ENCODE data around the gene ARMC6.
"Not testable (repeated sequence)": the region's sequence is repeated elsewhere in the genome, so short reads cannot be mapped to it uniquely, and the experiment has no call there.

Gene ARMC6

GRCh38 chr19:19083413-19084178 is 50.2 kb downstream of the ARMC6 start:
- no peak overlapping the region for H3K27ac ChIP-seq (ENCODE audit: low read length)
- H3K9ac ChIP-seq (ENCODE audit: low read length): no peak overlapping the region

GRCh38 chr19:19087676-19088075 is 54.3 kb downstream of the ARMC6 start:
- peaks cover 14% of the 10 kb centered on the region for H3K4me1 ChIP-seq (ENCODE audit: control insufficient read depth, low read depth, low read length)
- H3K27ac ChIP-seq (ENCODE audit: low read length): no peak overlapping the region
- H3K27me3 ChIP-seq (ENCODE audit: control insufficient read depth, insufficient read depth, low read length): no peaks in the 10 kb centered on the region
- H3K36me3 ChIP-seq (ENCODE audit: control insufficient read depth, low read depth, low read length): no peaks in the 10 kb centered on the region
- no peaks in the 10 kb centered on the region for H3K9me3 ChIP-seq (ENCODE audit: control insufficient read depth, low read depth, low read length)
- no peak overlapping the region for H3K9ac ChIP-seq (ENCODE audit: low read length)
- no peak overlapping the region for H3K4me3 ChIP-seq (ENCODE audit: low read length)

More at GRCh38 chr19:19083413-19084178, 50.2 kb downstream of the ARMC6 start:
- H3K9me3 ChIP-seq (ENCODE audit: control insufficient read depth, low read depth, low read length): no peaks in the 10 kb centered on the region
- no peak overlapping the region for H3K4me3 ChIP-seq (ENCODE audit: low read length)
- peaks cover 19% of the 10 kb centered on the region for H3K27me3 ChIP-seq (ENCODE audit: control insufficient read depth, insufficient read depth, low read length)
- no peaks in the 10 kb centered on the region for H3K36me3 ChIP-seq (ENCODE audit: control insufficient read depth, low read depth, low read length)
- H3K4me1 ChIP-seq (ENCODE audit: control insufficient read depth, low read depth, low read length): no peaks in the 10 kb centered on the region

- no peak overlapping the region for H3K27ac ChIP-seq (ENCODE audit: low read length)
- H3K9ac ChIP-seq (ENCODE audit: low read length): no peak overlapping the region
Observed at GRCh38 chr19:19094513-19094912, 61.1 kb downstream of the ARMC6 start.

GRCh38 chr19:19095691-19096090 is 62.3 kb downstream of the ARMC6 start:
- Histone ChIP-seq H3K9ac (ENCODE audit: low read length) (no peak overlapping the region), H3K4me3 (ENCODE audit: low read length) (no peak overlapping the region), H3K36me3 (ENCODE audit: control insufficient read depth, low read depth, low read length) (no peaks in the 10 kb centered on the region), H3K4me1 (ENCODE audit: control insufficient read depth, low read depth, low read length) (peaks cover 3% of the 10 kb centered on the region), H3K27ac (ENCODE audit: low read length) (no peak overlapping the region), H3K27me3 (ENCODE audit: control insufficient read depth, insufficient read depth, low read length) (no peaks in the 10 kb centered on the region), H3K9me3 (ENCODE audit: control insufficient read depth, low read depth, low read length) (no peaks in the 10 kb centered on the region)

More at GRCh38 chr19:19094513-19094912, 61.1 kb downstream of the ARMC6 start:
- Histone ChIP-seq H3K27me3 (ENCODE audit: control insufficient read depth, insufficient read depth, low read length) (no peaks in the 10 kb centered on the region), H3K4me1 (ENCODE audit: control insufficient read depth, low read depth, low read length) (peaks cover 14% of the 10 kb centered on the region), H3K9me3 (ENCODE audit: control insufficient read depth, low read depth, low read length) (no peaks in the 10 kb centered on the region), H3K4me3 (ENCODE audit: low read length) (no peak overlapping the region), H3K36me3 (ENCODE audit: control insufficient read depth, low read depth, low read length) (no peaks in the 10 kb centered on the region)

GRCh38 chr19:19096641-19097627 is 63.5 kb downstream of the ARMC6 start:
- no peaks in the 10 kb centered on the region for H3K4me1 ChIP-seq (ENCODE audit: control insufficient read depth, low read depth, low read length)
- H3K27ac ChIP-seq (ENCODE audit: low read length): no peak overlapping the region
- no peaks in the 10 kb centered on the region for H3K36me3 ChIP-seq (ENCODE audit: control insufficient read depth, low read depth, low read length)
- no peaks in the 10 kb centered on the region for H3K27me3 ChIP-seq (ENCODE audit: control insufficient read depth, insufficient read depth, low read length)
- no peak overlapping the region for H3K9ac ChIP-seq (ENCODE audit: low read length)
- H3K9me3 ChIP-seq (ENCODE audit: control insufficient read depth, low read depth, low read length): no peaks in the 10 kb centered on the region
- no peak overlapping the region for H3K4me3 ChIP-seq (ENCODE audit: low read length)

DNA sequence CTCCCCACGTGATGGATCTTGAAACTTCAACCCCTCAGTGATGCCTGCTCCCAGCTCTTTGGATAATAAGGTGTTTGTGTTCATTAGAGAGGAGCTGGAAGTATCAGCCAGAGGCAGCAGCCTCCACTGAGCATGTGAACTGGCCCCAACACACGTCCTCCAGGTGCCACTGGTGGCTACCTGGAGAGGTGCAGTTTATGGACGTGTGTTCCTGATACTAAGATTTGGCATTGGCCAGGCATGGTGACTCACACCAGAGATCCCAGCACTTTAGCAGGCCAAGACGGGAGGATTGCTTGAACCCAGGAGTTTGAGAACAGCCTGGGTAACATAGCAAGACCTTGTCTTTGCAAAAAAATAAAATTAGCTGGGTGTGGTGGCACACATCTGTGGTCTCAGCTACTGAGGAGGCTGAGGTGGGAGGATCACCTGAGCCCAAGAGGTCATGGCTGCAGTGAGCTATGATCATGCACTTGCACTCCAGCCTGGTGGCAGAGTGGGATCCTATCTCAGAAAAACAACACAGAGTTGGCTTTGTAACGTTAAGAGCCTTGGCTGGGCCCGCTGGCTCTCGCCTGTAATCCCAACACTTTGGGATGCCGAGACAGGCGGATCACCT is 64.8 kb downstream of the ARMC6 start:
- no peaks in the 10 kb centered on the region for H3K36me3 ChIP-seq (ENCODE audit: control insufficient read depth, low read depth, low read length)
- H3K27me3 ChIP-seq (ENCODE audit: control insufficient read depth, insufficient read depth, low read length): no peaks in the 10 kb centered on the region
- no peaks in the 10 kb centered on the region for H3K9me3 ChIP-seq (ENCODE audit: control insufficient read depth, low read depth, low read length)
- H3K27ac ChIP-seq (ENCODE audit: low read length): no peak overlapping the region
- no peak overlapping the region for H3K4me3 ChIP-seq (ENCODE audit: low read length)
- no peaks in the 10 kb centered on the region for H3K4me1 ChIP-seq (ENCODE audit: control insufficient read depth, low read depth, low read length)
- no peak overlapping the region for H3K9ac ChIP-seq (ENCODE audit: low read length)

GRCh38 chr19:19098703-19099632 is 65.6 kb downstream of the ARMC6 start:
- Histone ChIP-seq H3K27ac (ENCODE audit: low read length) (no peak overlapping the region), H3K4me3 (ENCODE audit: low read length) (no peak overlapping the region)

GRCh38 chr19:19101540-19101939 is 68.1 kb downstream of the ARMC6 start:
- Histone ChIP-seq H3K27me3 (ENCODE audit: control insufficient read depth, insufficient read depth, low read length) (no peaks in the 10 kb centered on the region), H3K9me3 (ENCODE audit: control insufficient read depth, low read depth, low read length) (no peaks in the 10 kb centered on the region), H3K4me1 (ENCODE audit: control insufficient read depth, low read depth, low read length) (peaks cover 6% of the 10 kb centered on the region), H3K27ac (ENCODE audit: low read length) (no peak overlapping the region), H3K36me3 (ENCODE audit: control insufficient read depth, low read depth, low read length) (no peaks in the 10 kb centered on the region), H3K4me3 (ENCODE audit: low read length) (no peak overlapping the region), H3K9ac (ENCODE audit: low read length) (no peak overlapping the region)

More at GRCh38 chr19:19098703-19099632, 65.6 kb downstream of the ARMC6 start:
- no peaks in the 10 kb centered on the region for H3K27me3 ChIP-seq (ENCODE audit: control insufficient read depth, insufficient read depth, low read length)
- no peaks in the 10 kb centered on the region for H3K36me3 ChIP-seq (ENCODE audit: control insufficient read depth, low read depth, low read length)
- H3K9me3 ChIP-seq (ENCODE audit: control insufficient read depth, low read depth, low read length): no peaks in the 10 kb centered on the region
- H3K4me1 ChIP-seq (ENCODE audit: control insufficient read depth, low read depth, low read length): no peaks in the 10 kb centered on the region
- H3K9ac ChIP-seq (ENCODE audit: low read length): no peak overlapping the region

DNA sequence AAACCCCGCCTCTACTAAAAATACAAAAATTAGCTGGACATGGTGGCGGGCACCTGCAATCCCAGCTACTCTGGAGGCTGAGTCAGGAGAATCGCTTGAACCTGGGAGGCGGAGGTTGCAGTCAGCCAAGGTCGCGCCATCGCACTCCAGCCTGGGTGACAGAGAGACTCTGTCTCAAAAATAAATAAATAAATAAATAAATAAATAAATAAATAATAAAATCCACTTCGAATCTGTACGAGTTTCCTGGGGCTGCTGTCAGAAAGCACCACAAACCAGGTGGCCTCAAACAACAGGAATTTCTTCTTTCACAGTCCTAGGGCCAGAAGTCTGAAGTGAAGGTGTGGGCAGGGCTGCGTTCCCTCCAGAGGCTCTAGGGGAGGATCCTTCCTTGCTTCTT is 69.2 kb downstream of the ARMC6 start:
- not testable (repeated sequence) for H3K9ac ChIP-seq (ENCODE audit: low read length)

GRCh38 chr19:19103167-19103566 is 69.8 kb downstream of the ARMC6 start:
- Histone ChIP-seq H3K4me3 (ENCODE audit: low read length) (no peak overlapping the region), H3K27ac (ENCODE audit: low read length) (no peak overlapping the region), H3K4me1 (ENCODE audit: control insufficient read depth, low read depth, low read length) (peaks cover 6% of the 10 kb centered on the region), H3K9me3 (ENCODE audit: control insufficient read depth, low read depth, low read length) (no peaks in the 10 kb centered on the region), H3K27me3 (ENCODE audit: control insufficient read depth, insufficient read depth, low read length) (no peaks in the 10 kb centered on the region), H3K36me3 (ENCODE audit: control insufficient read depth, low read depth, low read length) (no peaks in the 10 kb centered on the region), H3K9ac (ENCODE audit: low read length) (no peak overlapping the region)

More for the DNA sequence above, 69.2 kb downstream of the ARMC6 start:
- H3K4me1 ChIP-seq (ENCODE audit: control insufficient read depth, low read depth, low read length); H3K9me3 ChIP-seq (ENCODE audit: control insufficient read depth, low read depth, low read length); H3K4me3 ChIP-seq (ENCODE audit: low read length); H3K36me3 ChIP-seq (ENCODE audit: control insufficient read depth, low read depth, low read length); H3K27me3 ChIP-seq (ENCODE audit: control insufficient read depth, insufficient read depth, low read length); H3K27ac ChIP-seq (ENCODE audit: low read length): not testable (repeated sequence)
